A673 (cell line): ENCODE results near the gene SMC1A. TPM values are rescaled to one million over a fixed set of nuclear protein-coding genes. Genes with fewer than 3 reads are reported as not detected.

Source experiments
- BruUV-seq: library from RNA; stranded (reverse); fragments of 400-500 nt; replicated peaks from 2 replicates; lab custom pipeline; 2021; lab: Mats Ljungman, UMichigan
- CTCF ChIA-PET: fragments of 300-600 bp; sonication (Branson Sonifier 250); formaldehyde crosslinking; loops from one replicate; lab custom pipeline; 2022; ENCODE audit warnings: antibody characterized with exemption; lab: Charles Lee
- POLR2A ChIA-PET: fragments of 300-600 bp; sonication (Branson Sonifier 250); formaldehyde crosslinking; loops from one replicate; lab custom pipeline; 2022; ENCODE audit warnings: antibody characterized with exemption; ENCODE audit not compliant: low non-redundant PET; lab: Charles Lee
- DNase-seq: peaks from one replicate; pipeline ENCODE4 v3.0.0-alpha.2; 2015; ENCODE audit warnings: low spot score
- H3K27ac ChIP-seq: fragments of 200-600 bp; sonication (generic); 2 replicates; pipeline ENCODE4 v1.5.1; 2016; ENCODE audit warnings: mixed run types, low read depth, mild to moderate bottlenecking, mixed read lengths, antibody characterized with exemption, low read length; ENCODE audit not compliant: poor library complexity, severe bottlenecking
- H3K27me3 ChIP-seq: fragments of 200-600 bp; sonication (generic); replicated peaks from 2 replicates; pipeline ENCODE4 v1.6.1; 2017; ENCODE audit warnings: mixed run types, low read depth, mild to moderate bottlenecking, mixed read lengths, antibody characterized with exemption, low read length; ENCODE audit not compliant: insufficient read depth, poor library complexity
- H3K36me3 ChIP-seq: fragments of 200-600 bp; sonication (generic); 2 replicates; pipeline ENCODE4 v1.6.1; 2016; ENCODE audit warnings: mixed run types, mild to moderate bottlenecking, mixed read lengths, antibody characterized with exemption, low read length; ENCODE audit not compliant: insufficient read depth, poor library complexity, severe bottlenecking
- H3K4me1 ChIP-seq: fragments of 200-600 bp; sonication (generic); 2 replicates; pipeline ENCODE4 v1.6.1; 2017; ENCODE audit warnings: mixed run types, mild to moderate bottlenecking, mixed read lengths, antibody characterized with exemption, low read length; ENCODE audit not compliant: insufficient read depth, poor library complexity, severe bottlenecking
- H3K4me3 ChIP-seq: fragments of 200-600 bp; sonication (generic); 2 replicates; pipeline ENCODE4 v1.5.1; 2016; ENCODE audit warnings: low read depth, mixed run types, mild to moderate bottlenecking, mixed read lengths, low read length; ENCODE audit not compliant: poor library complexity, severe bottlenecking
- H3K9me3 ChIP-seq: fragments of 200-600 bp; sonication (generic); 2 replicates; pipeline ENCODE4 v1.6.1; 2016; ENCODE audit warnings: mixed run types, low read depth, mild to moderate bottlenecking, mixed read lengths, antibody characterized with exemption, low read length; ENCODE audit not compliant: poor library complexity, severe bottlenecking
- EZH2 ChIP-seq: fragments of 200-600 bp; sonication (generic); IDR thresholded peaks from 2 replicates; pipeline ENCODE4 v1.6.1; 2017; ENCODE audit warnings: borderline replicate concordance, low read depth, mild to moderate bottlenecking, mixed read lengths, antibody characterized with exemption, low read length; ENCODE audit not compliant: poor library complexity, severe bottlenecking
- intact Hi-C: fragments of 100-400 bp; cut with micrococcal nuclease; formaldehyde crosslinking; loops from one replicate; pipeline ENCODE4 v1.10.0; 2022; ENCODE audit not compliant: unreplicated experiment
- total RNA-seq: library from RNA; stranded (reverse); gene quantifications from 2 replicates; pipeline ENCODE4 v1.2.3, GENCODE V29; 2021
- TF ChIP-seq, protein P1 (sequence below): fragments of 300-800, 200-600 bp; sonication (generic); conservative IDR thresholded peaks from 2 replicates; pipeline ENCODE4 v1.5.1; 2017; ENCODE audit warnings: low read depth, mild to moderate bottlenecking, antibody characterized with exemption, low read length, moderate library complexity, mixed read lengths

Gene SMC1A
- total RNA-seq, 1 experiment from 2014 or later = 230 TPM

DNA sequence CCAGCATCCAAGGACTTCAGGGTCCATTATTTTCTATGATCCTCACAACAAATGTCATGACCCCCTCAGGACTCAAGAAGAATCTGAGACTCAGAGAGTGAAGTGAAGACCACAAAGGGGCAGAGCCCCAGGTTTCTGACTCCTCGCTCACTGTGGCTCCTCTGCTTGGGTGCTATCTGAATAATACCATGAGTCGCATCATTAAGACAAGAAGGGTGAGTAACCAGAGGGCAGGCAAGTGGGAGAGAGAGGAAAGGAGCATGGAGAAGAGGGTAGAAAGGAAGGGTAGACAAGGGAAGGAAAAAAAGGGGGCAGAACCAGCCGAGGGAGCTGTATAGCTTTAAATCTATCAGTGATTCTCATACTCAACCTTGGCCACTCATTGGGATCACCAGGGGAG lies 27.2 kb upstream of the SMC1A start:
- ChIA-PET CTCF (no interaction called here), POLR2A (no interaction called here)
- no peaks in the 10 kb centered on the region for H3K27me3 ChIP-seq
- TF ChIP-seq EZH2 = no peak
- TF ChIP-seq, protein P1, sequence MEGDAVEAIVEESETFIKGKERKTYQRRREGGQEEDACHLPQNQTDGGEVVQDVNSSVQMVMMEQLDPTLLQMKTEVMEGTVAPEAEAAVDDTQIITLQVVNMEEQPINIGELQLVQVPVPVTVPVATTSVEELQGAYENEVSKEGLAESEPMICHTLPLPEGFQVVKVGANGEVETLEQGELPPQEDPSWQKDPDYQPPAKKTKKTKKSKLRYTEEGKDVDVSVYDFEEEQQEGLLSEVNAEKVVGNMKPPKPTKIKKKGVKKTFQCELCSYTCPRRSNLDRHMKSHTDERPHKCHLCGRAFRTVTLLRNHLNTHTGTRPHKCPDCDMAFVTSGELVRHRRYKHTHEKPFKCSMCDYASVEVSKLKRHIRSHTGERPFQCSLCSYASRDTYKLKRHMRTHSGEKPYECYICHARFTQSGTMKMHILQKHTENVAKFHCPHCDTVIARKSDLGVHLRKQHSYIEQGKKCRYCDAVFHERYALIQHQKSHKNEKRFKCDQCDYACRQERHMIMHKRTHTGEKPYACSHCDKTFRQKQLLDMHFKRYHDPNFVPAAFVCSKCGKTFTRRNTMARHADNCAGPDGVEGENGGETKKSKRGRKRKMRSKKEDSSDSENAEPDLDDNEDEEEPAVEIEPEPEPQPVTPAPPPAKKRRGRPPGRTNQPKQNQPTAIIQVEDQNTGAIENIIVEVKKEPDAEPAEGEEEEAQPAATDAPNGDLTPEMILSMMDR = no peak
- no peak overlapping the region for H3K4me3 ChIP-seq
- intact Hi-C loops = no loop called here
- no TSS peak for BruUV-seq
- H3K36me3 ChIP-seq = no peaks in the 10 kb centered on the region
- H3K9me3 ChIP-seq = no peaks in the 10 kb centered on the region
- DNase-seq = no peak
- H3K4me1 ChIP-seq = no peaks in the 10 kb centered on the region
- H3K27ac ChIP-seq = no peak overlapping the region

DNA sequence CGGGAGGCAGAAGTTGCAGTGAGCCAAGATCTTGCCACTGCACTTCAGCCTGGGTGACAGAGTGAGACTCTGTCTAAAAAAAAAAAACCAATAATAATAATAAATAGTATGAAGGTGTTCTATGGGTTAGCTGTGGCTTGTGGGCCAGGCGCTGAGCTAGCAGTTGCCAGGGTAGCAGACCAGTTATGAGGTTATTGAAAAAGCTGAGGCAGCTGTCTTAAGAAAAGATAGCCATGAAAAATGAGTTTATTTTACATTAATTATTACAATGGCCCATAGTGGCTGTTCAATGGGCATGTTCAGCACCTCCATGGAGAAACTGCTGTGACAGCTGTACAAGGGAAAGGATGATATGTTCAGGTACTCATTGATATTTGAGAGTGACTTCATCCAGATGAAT lies 25.0 kb upstream of the SMC1A start:
- TF ChIP-seq, protein P1 = no peak
- TF ChIP-seq EZH2 = no peak
- Histone ChIP-seq H3K27me3 (no peaks in the 10 kb centered on the region), H3K36me3 (no peaks in the 10 kb centered on the region), H3K9me3 (no peaks in the 10 kb centered on the region), H3K4me1 (no peaks in the 10 kb centered on the region), H3K27ac (no peak overlapping the region), H3K4me3 (no peak overlapping the region)
- DNase-seq = no peak
- POLR2A ChIA-PET = interaction anchor here (0.7 kb wide), 1 partner anchor 24 kb away, joined by 7 read pairs; no protein-coding TSS in a partner anchor
- BruUV-seq = no TSS peak
- CTCF ChIA-PET = no interaction called here
- intact Hi-C loops = loop anchor here (2.0 kb wide), 1 partner anchor 131 kb away; no protein-coding TSS in a partner anchor

DNA sequence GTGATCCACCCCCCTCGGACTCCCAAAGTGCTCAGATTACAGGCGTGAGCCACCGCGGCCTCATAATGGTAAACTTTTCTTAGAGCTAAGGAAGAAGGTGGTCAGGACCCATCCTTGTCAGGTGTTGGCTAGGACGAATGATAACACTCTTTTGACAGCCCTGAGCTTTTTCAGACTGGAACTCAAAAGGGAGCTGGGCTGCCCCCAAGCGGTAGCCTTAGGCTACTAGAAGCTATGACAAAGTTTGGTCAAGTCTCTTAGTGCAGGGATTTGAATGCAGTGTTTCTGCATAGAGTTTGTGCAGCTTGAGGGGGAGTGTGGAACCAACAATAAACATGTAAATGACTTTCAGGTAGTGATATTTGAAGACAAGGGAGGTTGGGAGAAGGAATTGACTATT lies 23.5 kb upstream of the SMC1A start:
- BruUV-seq = no TSS peak
- TF ChIP-seq EZH2 = no peak
- TF ChIP-seq, protein P1 = peak; percentile 80
- H3K36me3 ChIP-seq = no peaks in the 10 kb centered on the region
- intact Hi-C loops = loop anchor here (2.0 kb wide), 1 partner anchor 129 kb away; no protein-coding TSS in a partner anchor
- H3K27me3 ChIP-seq = peaks cover 8% of the 10 kb centered on the region
- no peaks in the 10 kb centered on the region for H3K9me3 ChIP-seq
- CTCF ChIA-PET = interaction anchor here (0.7 to 1.7 kb wide), 7 partner anchors 10 to 152 kb away, joined by 4 to 17 read pairs (median 5); partner anchors contain the start of genes RIBC1 and SMC1A
- DNase-seq = peak; percentile 62
- H3K27ac ChIP-seq = no peak overlapping the region
- no peak overlapping the region for H3K4me3 ChIP-seq
- POLR2A ChIA-PET = no interaction called here
- H3K4me1 ChIP-seq = peaks cover 4% of the 10 kb centered on the region
